GM11168 (cell line): ENCODE results near the gene CDC42SE1.

Source experiments
- in situ Hi-C: fragments of 300-500 bp; cut with MboI; formaldehyde crosslinking; loops from one replicate; pipeline ENCODE4 v1.12.0; 2022; ENCODE audit warnings: low sequenced_read_pairs; ENCODE audit not compliant: unreplicated experiment

The CDC42SE1 gene

DNA sequence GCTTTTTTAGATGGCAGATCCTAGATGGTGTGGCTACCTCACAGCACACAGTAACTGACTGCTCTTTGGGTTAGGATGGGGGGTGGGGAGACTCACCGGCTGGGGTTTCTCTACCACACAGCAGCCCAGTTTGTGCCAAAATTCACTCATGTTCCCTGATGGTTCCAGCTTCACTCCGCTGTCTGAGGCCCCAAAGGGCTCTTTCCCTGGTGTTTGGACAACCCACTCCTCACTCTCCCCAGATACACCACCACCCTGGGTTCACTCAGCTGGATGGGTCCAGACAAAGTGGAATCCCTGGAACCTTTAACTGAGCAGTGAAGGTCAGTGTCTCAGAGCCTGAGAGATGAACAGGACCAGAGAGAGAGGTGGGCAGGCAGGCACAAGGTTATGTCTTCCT, 3.8 kb downstream of the CDC42SE1 start:
- in situ Hi-C loops, result no loop called here

DNA sequence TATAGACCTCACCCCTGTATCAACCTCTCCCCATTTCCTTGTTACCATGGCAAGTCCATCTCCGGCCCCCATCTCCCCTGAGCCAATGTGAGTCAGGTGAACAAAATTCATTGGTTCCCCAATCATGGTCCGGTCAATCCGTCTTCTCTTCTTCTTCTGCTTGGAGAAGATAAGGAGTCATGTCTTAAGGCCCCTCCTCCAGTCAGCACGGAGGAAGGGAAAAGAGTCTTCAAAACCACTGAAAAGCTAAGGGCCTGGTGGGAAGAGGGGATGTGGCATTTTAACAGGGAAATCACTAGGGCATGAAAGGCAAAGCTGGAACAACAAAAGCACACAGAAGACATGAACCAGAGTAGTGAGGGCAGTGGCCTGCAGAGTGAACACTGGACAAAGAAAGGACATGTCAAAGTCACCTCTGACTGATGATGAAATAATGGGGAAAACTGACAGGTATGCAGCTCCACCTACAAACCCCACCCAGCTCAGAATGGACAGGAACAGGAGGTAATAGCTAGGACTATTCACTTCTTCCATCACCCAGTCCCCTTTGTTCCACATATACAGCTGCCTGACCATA, 4.4 kb downstream of the CDC42SE1 start:
- in situ Hi-C loops, result no loop called here

DNA sequence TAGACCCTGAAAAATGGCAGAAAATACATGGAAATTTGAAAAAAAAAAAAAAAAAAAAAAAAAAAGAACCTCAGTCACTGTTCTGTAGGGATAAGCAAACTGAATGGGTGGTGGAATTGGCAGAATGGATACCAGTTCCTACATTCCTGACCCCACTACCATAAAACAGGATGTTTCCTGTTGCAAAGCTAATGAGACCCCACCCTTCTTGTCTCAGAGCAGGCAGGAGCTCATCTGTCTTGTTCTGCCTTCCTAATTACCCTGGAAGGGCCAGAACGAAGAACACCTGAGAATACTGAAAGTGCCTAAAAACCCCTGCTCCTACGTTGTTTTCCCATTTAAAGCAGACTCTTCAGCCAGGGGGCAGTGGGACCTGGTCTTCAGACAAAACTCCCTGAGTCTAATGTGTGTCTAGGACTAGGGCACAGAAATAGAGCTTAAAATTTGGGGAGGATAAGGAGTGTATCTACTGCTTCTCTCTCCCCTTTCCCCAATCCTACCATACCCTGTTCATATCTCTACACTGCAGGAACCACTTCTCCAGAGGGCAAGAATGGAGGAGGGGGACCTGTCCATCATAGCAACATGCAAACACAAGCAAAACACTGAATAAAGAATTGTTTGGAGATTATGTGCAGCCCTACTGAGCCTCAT, 7.9 kb downstream of the CDC42SE1 start:
- in situ Hi-C loops, result no loop called here

DNA sequence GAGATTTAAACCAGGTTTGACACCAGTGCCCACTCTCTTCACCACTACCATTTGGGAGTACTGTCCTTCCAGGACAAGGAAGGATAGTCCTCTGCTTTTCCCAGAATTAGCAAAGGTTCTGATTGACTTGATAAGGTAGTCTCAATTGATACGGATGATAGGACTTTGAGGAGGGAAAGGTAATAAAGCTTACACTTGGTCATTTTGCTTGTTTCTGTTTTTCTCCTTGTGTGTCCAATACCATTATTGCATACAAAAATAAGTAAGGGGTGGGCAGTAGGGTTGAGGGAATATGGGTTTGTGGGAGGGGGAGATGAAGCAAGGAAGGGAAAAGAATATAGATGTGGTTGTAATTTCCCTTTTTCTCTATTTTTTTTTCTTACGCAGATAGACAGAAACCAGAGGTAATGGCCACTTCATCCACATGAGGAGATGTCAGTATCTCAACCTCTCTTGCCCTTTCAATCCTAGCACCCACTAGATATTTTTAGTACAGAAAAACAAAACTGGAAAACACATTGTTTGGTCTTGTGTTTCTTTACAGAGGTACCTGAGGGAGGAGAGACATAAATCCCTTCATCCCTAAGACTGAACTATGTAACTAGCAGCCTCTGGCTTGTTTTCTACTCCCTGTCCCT, 9.3 kb downstream of the CDC42SE1 start:
- in situ Hi-C loops, result no loop called here

DNA sequence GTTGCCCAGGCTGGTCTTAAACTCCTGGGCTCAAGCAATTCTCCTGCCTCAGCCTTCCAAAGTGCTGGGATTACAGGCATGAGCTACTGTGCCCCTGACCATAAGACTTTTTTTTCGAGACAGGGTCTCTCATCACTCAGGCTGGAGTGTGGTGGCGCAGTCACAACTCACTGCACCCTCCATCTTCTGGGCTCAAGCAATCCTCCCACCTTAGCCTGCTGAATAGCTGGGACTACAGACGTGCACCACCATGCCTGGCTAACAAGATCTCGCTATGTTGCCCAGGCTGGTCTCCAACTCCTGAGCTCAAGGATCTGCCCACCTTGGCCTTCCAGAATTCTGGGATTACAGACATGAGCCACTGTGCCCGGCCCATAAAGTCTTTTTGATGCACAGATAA, 10.0 kb downstream of the CDC42SE1 start:
- in situ Hi-C loops, result no loop called here

DNA sequence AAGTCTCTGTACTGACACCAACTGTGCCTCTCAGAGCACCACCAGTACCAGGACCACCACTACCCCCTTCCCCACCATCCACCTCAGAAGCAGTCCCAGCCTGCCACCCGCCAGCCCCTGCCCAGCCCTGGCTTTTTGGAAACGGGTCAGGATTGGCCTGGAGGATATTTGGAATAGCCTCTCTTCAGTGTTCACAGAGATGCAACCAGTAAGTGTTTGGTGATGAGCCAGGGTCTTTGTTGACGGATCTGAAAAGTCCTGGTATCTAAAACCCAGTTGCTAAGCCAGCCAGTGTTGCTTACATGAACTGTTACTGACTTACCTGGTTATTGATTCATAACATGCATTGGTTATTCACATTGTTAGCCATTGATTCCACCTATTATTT, 10.8 kb downstream of the CDC42SE1 start:
- in situ Hi-C loops, result no loop called here

DNA sequence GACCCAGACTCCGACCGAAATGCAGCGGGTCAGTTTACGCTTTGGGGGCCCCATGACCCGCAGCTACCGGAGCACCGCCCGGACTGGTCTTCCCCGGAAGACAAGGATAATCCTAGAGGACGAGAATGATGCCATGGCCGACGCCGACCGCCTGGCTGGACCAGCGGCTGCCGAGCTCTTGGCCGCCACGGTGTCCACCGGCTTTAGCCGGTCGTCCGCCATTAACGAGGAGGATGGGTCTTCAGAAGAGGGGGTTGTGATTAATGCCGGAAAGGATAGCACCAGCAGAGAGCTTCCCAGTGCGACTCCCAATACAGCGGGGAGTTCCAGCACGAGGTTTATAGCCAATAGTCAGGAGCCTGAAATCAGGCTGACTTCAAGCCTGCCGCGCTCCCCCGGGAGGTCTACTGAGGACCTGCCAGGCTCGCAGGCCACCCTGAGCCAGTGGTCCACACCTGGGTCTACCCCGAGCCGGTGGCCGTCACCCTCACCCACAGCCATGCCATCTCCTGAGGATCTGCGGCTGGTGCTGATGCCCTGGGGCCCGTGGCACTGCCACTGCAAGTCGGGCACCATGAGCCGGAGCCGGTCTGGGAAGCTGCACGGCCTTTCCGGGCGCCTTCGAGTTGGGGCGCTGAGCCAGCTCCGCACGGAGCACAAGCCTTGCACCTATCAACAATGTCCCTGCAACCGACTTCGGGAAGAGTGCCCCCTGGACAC, 11.3 kb downstream of the CDC42SE1 start:
- in situ Hi-C loops, result no loop called here

DNA sequence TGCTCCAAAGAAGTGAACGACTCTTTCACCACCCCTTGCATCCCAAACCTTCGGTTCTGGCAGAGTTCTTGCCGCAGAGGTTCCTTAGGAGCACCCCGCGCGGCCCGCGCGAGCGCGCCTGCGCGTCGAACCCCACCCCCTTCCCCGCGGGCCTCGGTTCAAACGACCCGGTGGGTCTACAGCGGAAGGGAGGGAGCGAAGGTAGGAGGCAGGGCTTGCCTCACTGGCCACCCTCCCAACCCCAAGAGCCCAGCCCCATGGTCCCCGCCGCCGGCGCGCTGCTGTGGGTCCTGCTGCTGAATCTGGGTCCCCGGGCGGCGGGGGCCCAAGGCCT, 11.9 kb downstream of the CDC42SE1 start, which contains the start of gene C1orf56:
Gene C1orf56, plus strand, starts transcription at position 161 of the 334 bp plus-strand sequence. Its CDS starts 97 bp downstream, at position 258.
- in situ Hi-C loops, result no loop called here

DNA sequence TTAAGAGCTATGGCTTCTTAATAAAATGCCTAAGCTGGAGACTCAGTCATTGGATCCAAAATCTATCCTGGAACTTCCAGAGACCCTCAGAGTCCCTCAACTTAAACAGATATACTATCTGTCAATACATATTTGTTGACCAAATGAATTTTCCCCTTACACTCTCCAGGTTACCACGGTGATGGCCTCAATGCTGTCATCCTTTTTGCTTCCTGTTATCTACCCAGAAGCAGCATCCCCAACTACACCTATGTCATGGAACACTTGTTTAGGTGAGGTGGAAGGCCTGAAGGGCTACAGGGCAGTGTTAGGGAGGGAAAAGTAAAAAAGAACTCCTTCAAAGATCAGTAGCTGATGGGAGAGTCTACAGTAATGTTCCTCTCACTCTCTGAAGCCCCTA, 16.3 kb downstream of the CDC42SE1 start:
- in situ Hi-C loops, result no loop called here

DNA sequence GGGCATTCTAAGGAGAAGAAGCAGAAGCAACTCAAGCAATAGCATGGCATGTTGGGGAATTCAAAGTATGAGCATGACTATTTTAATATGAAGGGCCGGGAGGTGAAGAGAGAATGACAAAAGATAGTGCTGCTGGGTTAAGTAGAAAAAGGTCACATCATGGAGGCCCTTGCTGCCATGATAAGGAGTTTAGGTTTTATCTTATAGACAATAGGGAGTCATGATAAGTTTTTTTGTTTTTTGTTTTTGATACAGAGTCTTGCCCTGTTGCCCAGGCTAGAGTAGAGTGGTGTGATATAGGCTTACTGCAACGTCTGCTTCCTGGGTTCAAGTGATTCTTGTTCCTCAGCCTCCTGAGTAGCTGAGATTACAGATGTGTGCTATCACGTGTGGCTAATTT, 19.9 kb downstream of the CDC42SE1 start:
- in situ Hi-C loops, result no loop called here

DNA sequence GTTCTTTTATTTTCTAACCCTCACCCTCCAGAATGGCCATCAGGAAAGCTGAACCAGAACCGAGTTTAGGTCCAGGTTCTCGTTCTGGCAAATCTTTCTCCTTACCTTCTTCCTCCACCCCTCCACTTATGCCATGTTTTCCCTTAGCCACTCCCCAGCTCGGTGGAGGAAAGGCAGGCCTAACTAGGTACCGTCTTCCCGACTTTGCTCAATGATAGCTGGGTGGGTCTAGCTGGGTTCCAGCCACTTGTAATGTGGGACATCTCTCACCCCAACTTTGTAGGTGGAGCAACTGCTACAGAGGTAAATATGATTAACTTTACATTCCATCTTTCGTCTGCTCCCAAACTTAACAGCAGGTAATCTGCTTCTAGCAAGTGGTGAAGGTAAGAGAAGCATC, 22.4 kb downstream of the CDC42SE1 start:
- in situ Hi-C loops, result no loop called here

DNA sequence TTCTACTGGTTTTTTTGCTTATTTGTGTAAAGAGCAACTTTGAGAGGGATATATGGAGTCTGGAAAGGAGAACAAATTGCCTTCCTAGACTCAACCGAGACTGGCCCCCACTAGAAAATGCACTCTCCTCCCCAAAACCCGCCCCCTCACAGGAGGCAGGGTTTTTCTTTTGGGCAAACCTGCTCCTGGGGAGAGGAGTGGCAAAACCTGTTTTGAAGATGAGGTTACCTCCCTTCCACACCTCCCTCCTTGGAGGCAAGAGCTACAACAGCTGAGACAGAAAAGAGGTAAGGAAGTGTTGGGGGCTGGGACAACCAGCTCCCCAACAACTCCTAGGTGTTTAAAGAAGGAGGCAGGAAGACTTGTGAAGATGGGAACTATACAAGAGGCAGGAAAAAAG, 23.1 kb downstream of the CDC42SE1 start, which contains the start of gene BNIPL:
Gene BNIPL, plus strand, starts transcription at position 231 of the 400 bp plus-strand sequence. Its CDS starts 140 bp downstream, at position 371.
- in situ Hi-C loops, result no loop called here

DNA sequence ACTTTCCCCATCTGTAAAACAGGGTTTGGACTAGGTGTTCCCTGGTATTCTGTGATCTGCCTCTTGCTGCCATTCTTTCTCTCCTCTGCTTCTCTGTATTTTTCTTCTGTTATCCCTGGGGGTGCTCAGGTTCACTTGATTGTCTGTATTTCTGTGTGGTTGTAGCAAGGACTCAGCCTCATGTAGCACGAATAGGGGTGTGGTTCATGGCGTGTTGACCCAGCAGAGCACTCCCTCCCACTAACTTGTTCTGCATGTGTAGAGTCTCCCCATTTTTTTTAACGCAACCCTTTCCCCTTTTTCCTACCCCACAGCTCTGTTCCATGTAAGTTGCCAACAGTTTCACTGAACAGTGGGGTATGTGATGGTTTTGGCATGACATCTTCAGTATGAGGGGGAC, 24.3 kb downstream of the CDC42SE1 start:
- in situ Hi-C loops, result no loop called here

DNA sequence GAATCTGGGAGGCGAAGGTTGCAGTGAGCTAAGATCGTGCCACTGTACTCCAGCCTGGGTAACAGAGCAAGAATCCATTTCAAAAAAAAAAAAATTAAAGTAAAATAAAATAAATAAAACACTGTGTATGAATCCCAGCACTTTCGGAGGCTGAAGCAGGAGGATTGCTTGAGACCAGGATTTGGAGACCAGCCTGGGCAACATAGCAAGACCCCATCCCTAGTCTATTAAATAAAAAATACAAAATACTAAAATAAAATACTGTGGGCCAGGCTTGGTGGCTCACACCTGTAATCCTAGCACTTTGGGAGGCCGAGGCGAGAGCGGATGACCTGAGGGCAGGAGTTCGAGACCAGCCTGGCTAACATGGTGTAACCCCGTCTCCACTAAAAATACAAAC, 27.3 kb downstream of the CDC42SE1 start:
- in situ Hi-C loops, result no loop called here

DNA sequence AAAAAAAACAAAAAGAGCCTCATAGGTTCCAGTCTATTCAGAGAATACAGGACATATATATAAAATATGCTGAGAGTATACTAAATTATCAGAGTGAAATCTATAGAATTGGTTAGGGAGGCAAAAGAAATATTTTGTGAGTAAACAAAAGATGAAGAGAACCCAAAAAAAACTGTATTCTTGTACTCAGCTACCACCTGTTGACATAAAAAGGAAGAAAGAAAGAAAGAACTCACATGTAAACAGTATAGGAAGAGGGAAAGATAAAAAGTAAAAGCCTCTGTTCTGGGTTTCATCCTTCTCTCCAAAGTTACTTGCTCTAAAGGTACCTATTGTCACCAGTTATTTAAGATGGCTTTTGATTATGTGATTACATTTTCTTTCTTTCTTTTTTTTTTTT, 33.0 kb downstream of the CDC42SE1 start:
- in situ Hi-C loops, result no loop called here

DNA sequence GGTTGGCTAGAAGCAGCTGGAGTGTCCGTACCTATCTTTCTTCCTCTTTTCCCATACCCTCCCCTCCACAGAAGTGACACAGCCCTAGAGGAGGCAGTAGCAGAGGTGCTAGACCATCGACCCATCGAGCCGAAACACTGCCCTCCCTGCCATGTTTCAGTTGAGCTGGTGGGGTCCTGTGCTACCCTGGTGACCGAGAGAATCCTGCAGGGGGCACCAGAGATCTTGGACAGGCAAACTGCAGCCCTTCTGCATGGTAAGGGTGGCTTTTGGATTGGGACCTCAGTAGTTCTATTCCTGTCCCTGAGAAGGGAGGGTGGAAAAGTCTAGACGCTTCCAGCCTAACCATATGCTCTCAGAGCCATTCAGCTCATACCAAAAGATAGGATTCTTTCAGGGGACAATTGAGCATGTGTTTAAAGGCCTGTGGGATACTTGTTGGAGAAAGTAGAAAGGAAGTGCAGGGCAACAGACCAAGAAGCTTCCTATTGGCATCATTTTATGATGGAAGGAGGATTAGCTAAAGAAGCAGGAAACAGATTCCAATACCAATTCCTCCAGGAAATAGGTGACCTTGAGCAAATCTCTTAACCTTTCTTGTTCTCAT, 34.8 kb downstream of the CDC42SE1 start:
- in situ Hi-C loops, result no loop called here

DNA sequence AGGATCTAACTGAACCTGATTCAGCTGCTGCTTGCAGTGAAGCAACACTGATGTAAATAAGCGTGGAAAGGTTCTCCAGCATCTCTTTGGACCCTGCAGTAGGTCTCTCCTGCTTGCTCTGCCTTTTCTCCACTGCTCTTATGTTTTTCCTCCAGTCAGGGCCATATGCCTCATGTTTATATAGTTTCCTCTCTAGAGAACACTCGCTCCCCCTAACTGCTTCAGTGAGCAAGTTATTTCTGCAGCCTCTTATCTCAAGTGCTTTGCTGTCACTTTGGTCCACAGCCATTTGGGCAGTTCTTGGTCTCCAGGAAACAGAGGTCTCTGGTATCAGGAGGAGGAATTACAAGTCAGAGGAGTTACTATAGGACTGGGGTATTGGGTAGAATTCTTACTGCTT, 45.9 kb downstream of the CDC42SE1 start:
- in situ Hi-C loops, result no loop called here

DNA sequence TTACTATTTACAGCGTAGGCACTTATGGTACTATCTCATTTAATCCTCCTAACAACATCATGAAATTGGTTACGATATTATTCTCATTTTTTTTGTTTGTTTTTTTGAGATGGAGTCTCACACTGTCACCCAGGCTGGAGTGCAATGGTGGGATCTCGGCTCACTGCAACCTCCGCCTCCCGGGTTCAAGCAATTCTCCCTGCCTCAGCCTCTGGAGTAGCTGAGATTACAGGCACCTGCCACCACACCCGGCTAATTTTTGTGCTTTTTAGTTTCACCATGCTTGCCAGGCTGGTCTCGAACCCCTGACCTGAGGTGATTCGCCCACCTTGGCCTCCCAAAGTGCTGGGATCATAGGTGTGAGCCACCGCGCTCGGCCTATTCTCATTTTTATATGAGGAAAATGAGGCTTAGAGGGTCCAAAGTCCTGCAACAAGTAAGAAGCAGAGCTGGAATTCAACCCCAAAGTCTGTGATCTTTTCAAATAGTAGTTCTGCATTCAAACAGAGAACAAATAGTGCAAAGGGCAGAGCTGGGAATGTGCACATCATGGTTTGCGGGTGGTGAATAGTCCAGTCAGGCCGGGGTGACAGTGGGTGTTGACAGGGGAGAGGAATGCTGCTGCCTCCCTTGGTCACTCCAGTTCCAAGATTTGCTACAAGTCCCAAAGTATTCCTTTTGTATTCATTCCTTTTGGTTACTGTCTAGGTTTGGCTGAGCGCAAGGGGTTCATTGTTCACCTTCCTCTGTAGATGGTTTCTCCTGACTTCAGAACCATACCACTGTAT, 46.5 kb downstream of the CDC42SE1 start:
- in situ Hi-C loops, result no loop called here

DNA sequence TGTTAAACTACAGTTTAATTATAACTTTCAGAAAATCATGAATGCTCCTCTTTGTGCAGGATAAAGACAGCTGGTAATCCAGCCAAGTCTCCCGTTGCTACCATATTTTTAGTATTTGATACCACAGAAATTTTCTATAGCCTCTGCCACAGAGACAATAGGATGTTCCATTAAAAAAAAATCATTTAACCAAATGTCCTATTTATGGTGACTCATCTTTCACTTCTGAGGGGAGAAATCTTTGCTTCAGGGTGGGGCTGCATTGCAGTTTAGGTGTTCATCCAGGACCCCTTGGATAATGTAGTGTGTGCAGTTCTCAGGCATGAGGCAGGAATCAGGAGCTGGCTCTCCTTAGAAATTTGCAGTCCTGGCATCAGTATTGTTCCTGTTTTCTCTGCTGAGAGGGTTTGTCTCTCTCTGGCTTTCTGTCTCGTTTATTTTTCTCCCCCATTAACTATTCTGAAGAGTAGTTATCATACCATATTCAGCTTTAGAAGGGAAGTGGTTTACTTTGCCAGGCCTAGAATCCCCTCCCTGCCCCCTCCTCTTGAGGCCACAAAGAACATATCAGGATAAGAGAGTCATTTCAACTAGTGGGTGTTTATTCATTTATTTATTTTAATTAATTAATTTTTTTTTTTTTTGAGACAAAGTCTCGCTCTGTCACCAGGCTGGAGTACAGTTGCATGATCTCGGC, 48.1 kb downstream of the CDC42SE1 start:
- in situ Hi-C loops, result no loop called here
